Endodermal cell (in vitro differentiated cells): ENCODE results near the gene DCP2. TPM values are rescaled to one million over a fixed set of nuclear protein-coding genes. Genes with fewer than 3 reads are reported as not detected.

Experiments
- DNase-seq: peaks from one replicate; pipeline ENCODE4 v3.0.0-alpha.2; 2017
- H3K27ac ChIP-seq: 2 replicates; pipeline ENCODE4 v1.5.1; 2013; ENCODE audit warnings: mild to moderate bottlenecking, low read depth, low read length, moderate library complexity
- H3K27me3 ChIP-seq: 2 replicates; pipeline ENCODE4 v1.6.1; 2013; ENCODE audit warnings: mild to moderate bottlenecking, low read length, moderate library complexity; ENCODE audit not compliant: insufficient read depth, control insufficient read depth, poor library complexity, severe bottlenecking
- H3K36me3 ChIP-seq: 2 replicates; pipeline ENCODE4 v1.7.0; 2013; ENCODE audit warnings: mild to moderate bottlenecking, low read length, moderate library complexity; ENCODE audit not compliant: control insufficient read depth, insufficient read depth
- H3K4me1 ChIP-seq: one replicate; pipeline ENCODE4 v1.7.0; 2013; ENCODE audit warnings: low read length; ENCODE audit not compliant: control insufficient read depth, insufficient read depth
- H3K4me3 ChIP-seq: 2 replicates; pipeline ENCODE4 v1.5.1; 2013; ENCODE audit warnings: mild to moderate bottlenecking, low read length, moderate library complexity
- H3K9ac ChIP-seq: 2 replicates; pipeline ENCODE4 v1.6.1; 2013; ENCODE audit warnings: mild to moderate bottlenecking, low read length, moderate library complexity; ENCODE audit not compliant: poor library complexity, severe bottlenecking; ENCODE audit errors: extremely low read depth
- H3K9me3 ChIP-seq: 2 replicates; pipeline ENCODE4 v1.6.1; 2013; ENCODE audit warnings: mild to moderate bottlenecking, low read length, moderate library complexity; ENCODE audit not compliant: control insufficient read depth
- H3K27ac Mint-ChIP-seq: 2 replicates; pipeline ENCODE4 v1.8.0; 2020; ENCODE audit warnings: mixed read lengths
- H3K27me3 Mint-ChIP-seq: 2 replicates; pipeline ENCODE4 v1.8.0; 2021; ENCODE audit warnings: mild to moderate bottlenecking, mixed read lengths; ENCODE audit not compliant: insufficient read depth
- H3K36me3 Mint-ChIP-seq: 2 replicates; pipeline ENCODE4 v1.8.0; 2020; ENCODE audit warnings: low read depth, mixed read lengths
- H3K4me1 Mint-ChIP-seq: 2 replicates; pipeline ENCODE4 v1.8.0; 2020; ENCODE audit warnings: mixed read lengths
- H3K4me3 Mint-ChIP-seq: 2 replicates; pipeline ENCODE4 v1.8.0; 2020; ENCODE audit warnings: mild to moderate bottlenecking, moderate library complexity, mixed read lengths
- H3K9me3 Mint-ChIP-seq: 2 replicates; pipeline ENCODE4 v1.8.0; 2020; ENCODE audit warnings: mild to moderate bottlenecking, mixed read lengths
- WGBS, 2 experiments: methylation state at CpG; one replicate each; pipeline versions ENCODE4 v1.1.5 to v1.1.7; 2013; ENCODE audit warnings: missing lambda C conversion rate in 2 of 2, mixed read lengths in 1 of 2; ENCODE audit not compliant: insufficient coverage in 1 of 2, insufficient read length in 1 of 2; 5-methylcytosine and 5-hydroxymethylcytosine counted together
- long read RNA-seq, 4 experiments: library from polyadenylated mRNA in 2 of 4; library from RNA in 1 of 4; library from capped mRNA in 1 of 4; stranded (forward) in 3 of 4; unstranded in 1 of 4; transcript quantifications; one replicate each; pipeline ENCODE4 v2.0.0, GENCODE V29; 2020 to 2021; ENCODE audit warnings: inconsistent platforms in 1 of 4
- polyA plus RNA-seq, 2 experiments: library from polyadenylated mRNA; stranded (reverse); fragments of 50-300 nt; gene quantifications; one replicate each; pipeline ENCODE4 v1.2.3, GENCODE V29; 2013
- total RNA-seq, 2 donors: library from RNA; stranded (reverse); fragmentation: NEBNext Ultra II Directional in 1 of 2; extraction: Animal tissue kit (Norgen Biotek cat#: 25700) in 1 of 2; gene quantifications; 2 replicates in 1 of 2; 3 replicates in 1 of 2; pipeline ENCODE4 v1.2.1, GENCODE V29; 2021
- TF ChIP-seq, protein P1 (sequence below): fragments of 200-600 bp; sonication (generic); conservative IDR thresholded peaks from 2 replicates; pipeline ENCODE4 v1.5.0; 2021; ENCODE audit warnings: antibody characterized with exemption, mild to moderate bottlenecking

The DCP2 gene
- 100 to 1,000 TPM; 152 to 154 TPM for total RNA-seq
- polyA plus RNA-seq (2013, experiment 1 of 2): 29.1 TPM
- 41.9 TPM for polyA plus RNA-seq (2013, experiment 2 of 2)
- long read RNA-seq, experiment 1, partial matches to known transcripts: 1 of 31 reads
- long read RNA-seq, experiment 1, other reads (novel, unspliced or antisense): 30 of 31 reads
- long read RNA-seq, experiment 2, full-length matches to known transcripts: 42 of 106 reads
- long read RNA-seq, experiment 2, partial matches to known transcripts: 4 of 106 reads
- long read RNA-seq, experiment 2, other reads (novel, unspliced or antisense): 60 of 106 reads
- long read RNA-seq, experiment 3, full-length matches to known transcripts: 136 of 207 reads
- long read RNA-seq, experiment 3, partial matches to known transcripts: 23 of 207 reads
- long read RNA-seq, experiment 3, other reads (novel, unspliced or antisense): 48 of 207 reads
- long read RNA-seq, experiment 4, transcript DCP2-203 (2 exons, 852 nt): major isoform, 7 of 51 reads
- long read RNA-seq, experiment 4, transcript DCP2-202 (4 exons, 514 nt): minor isoform, 6 of 51 reads
- long read RNA-seq, experiment 4, partial matches to known transcripts: 17 of 51 reads
- long read RNA-seq, experiment 4, other reads (novel, unspliced or antisense): 21 of 51 reads

DNA sequence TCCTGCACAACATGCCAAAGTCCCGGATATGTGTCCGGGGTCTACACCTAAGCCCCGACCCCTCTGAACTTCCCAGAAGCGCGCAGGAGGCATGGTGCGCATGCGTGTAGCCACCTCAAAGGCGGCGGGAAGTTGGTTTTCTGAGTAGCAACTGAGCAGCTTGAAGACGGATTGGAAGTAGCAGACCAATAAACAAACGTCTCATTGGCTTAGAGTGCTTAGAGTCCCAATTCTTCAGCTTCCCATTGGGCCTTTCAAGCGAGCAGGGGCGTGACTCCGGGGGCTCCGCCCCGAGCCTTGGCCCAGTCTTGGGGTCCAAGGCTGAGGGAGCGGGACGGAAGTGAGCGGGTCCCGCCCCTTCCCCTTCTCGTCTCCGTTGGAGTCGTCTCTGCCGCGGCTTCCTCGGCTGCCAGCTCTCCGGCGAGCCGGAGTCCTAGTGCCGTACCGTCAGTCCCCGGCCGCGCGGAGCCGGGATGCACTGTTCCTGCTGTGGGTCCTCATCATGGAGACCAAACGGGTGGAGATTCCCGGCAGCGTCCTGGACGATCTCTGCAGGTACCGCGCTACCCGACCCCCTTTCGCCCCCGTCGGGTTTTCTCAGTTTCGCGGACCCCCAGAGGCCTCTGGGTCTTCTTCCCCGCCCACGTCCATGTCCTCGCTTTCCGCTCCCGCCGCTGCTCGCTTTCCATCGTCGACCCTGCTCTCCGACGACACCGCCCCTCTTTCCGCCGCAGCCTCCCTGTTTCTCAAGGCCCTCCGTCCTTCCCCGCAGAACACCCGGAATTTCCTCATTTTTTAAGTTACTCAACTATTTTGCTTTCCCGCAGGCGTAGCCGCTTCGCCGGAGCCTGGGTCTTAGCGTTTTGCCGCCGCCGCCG lies at the start of gene DCP2:
TSS of gene DCP2 (plus strand) at position 367 of the 878 bp plus-strand sequence. CDS start at position 503, 136 bp downstream.
- no peaks in the 10 kb centered on the region for H3K9me3 Mint-ChIP-seq
- Histone ChIP-seq H3K36me3 (peaks cover 11% of the 10 kb centered on the region), H3K27ac (peak within 1 kb of the TSS; percentile 88), H3K4me1 (no peaks in the 10 kb centered on the region), H3K4me3 (peak within 1 kb of the TSS; percentile 98), H3K9me3 (no peaks in the 10 kb centered on the region), H3K27me3 (no peaks in the 10 kb centered on the region), H3K9ac (peak within 1 kb of the TSS; percentile 79)
- H3K27ac Mint-ChIP-seq: peak within 1 kb of the TSS; percentile 97
- H3K4me3 Mint-ChIP-seq: peak within 1 kb of the TSS; percentile 94
- H3K36me3 Mint-ChIP-seq: peaks cover 10% of the 10 kb centered on the region
- TF ChIP-seq, protein P1, sequence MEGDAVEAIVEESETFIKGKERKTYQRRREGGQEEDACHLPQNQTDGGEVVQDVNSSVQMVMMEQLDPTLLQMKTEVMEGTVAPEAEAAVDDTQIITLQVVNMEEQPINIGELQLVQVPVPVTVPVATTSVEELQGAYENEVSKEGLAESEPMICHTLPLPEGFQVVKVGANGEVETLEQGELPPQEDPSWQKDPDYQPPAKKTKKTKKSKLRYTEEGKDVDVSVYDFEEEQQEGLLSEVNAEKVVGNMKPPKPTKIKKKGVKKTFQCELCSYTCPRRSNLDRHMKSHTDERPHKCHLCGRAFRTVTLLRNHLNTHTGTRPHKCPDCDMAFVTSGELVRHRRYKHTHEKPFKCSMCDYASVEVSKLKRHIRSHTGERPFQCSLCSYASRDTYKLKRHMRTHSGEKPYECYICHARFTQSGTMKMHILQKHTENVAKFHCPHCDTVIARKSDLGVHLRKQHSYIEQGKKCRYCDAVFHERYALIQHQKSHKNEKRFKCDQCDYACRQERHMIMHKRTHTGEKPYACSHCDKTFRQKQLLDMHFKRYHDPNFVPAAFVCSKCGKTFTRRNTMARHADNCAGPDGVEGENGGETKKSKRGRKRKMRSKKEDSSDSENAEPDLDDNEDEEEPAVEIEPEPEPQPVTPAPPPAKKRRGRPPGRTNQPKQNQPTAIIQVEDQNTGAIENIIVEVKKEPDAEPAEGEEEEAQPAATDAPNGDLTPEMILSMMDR: no peak
- H3K27me3 Mint-ChIP-seq: no peaks in the 10 kb centered on the region
- peak; percentile 99 for DNase-seq
- H3K4me1 Mint-ChIP-seq: peaks cover 17% of the 10 kb centered on the region
- 0% methylated on average over 37 to 75 of the region's 75 CpGs for WGBS, 2 experiments

DNA sequence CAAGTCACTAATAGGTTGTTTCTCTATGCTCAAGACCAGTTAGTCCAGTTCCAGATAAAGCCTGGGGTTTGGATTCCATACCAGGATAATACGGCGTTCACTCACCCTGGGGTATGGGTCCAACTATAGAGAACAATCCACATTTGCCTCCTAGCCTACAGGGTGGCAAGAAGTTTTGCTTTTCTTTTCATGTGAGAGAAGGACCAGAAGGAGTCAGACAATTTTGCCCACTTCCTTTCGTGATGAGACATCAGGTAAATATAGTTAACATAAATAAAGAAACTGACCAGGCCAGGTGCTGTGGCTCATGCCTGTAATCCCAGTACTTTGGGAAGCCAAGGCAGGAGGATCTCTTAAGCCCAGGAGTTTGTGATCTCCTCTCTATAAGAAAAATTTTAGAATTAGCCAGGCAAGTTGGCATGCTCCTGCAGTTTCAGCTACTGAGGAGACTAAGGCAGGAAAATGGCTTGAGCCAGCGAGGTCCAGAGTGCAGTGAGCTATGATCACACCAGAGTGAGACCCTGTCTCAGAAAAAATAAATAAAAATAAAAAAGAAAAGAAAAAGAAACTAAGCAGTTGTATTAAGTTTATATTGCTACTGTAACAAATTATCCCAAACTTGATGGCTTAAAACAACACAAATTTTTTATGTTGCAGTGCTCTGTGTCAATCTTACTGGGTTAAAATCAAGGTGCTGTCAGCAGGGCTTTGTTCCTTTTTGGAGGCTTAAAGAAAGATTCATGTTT lies 47.1 kb upstream of the DCP2 start:
- H3K27me3 ChIP-seq: no peaks in the 10 kb centered on the region
- no peaks in the 10 kb centered on the region for H3K9me3 ChIP-seq
- H3K4me1 ChIP-seq: no peaks in the 10 kb centered on the region
- no peaks in the 10 kb centered on the region for H3K36me3 ChIP-seq
- H3K27ac ChIP-seq: no peak overlapping the region
- Mint-ChIP-seq H3K4me1 (peaks cover 5% of the 10 kb centered on the region), H3K4me3 (no peak overlapping the region), H3K27me3 (no peaks in the 10 kb centered on the region), H3K9me3 (no peaks in the 10 kb centered on the region), H3K27ac (no peak overlapping the region), H3K36me3 (no peaks in the 10 kb centered on the region)
- 92 to 100% methylated on average over 3 to 4 of the region's 4 CpGs for WGBS, 2 experiments
- H3K9ac ChIP-seq: no peak overlapping the region
- TF ChIP-seq, protein P1: no peak
- no peak overlapping the region for H3K4me3 ChIP-seq
- no peak for DNase-seq

DNA sequence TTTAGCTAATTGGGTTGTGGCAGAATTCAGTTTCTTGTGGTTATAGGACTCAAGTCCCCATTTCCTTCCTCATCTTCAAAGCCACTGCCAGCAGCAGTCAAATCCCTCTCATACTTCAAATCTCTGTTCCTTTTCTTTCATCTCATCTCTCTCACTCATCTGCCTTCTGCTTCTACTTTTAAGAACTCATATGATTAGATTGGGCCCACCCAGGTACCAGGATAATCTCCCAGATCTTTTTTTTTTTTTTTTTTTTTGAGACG lies 46.6 kb upstream of the DCP2 start:
- WGBS, 2 experiments: 67% methylated on average over 1 of the region's 1 CpG; no CpG with 5 or more reads in 1 of the 2 experiments
- no peak overlapping the region for H3K4me3 ChIP-seq
- H3K27me3 ChIP-seq: no peaks in the 10 kb centered on the region
- no peaks in the 10 kb centered on the region for H3K36me3 ChIP-seq
- H3K4me1 ChIP-seq: no peaks in the 10 kb centered on the region
- TF ChIP-seq, protein P1: no peak
- Mint-ChIP-seq H3K4me1 (peaks cover 5% of the 10 kb centered on the region), H3K36me3 (no peaks in the 10 kb centered on the region), H3K27me3 (no peaks in the 10 kb centered on the region), H3K4me3 (no peak overlapping the region), H3K9me3 (no peaks in the 10 kb centered on the region), H3K27ac (no peak overlapping the region)
- no peak for DNase-seq
- H3K27ac ChIP-seq: no peak overlapping the region
- H3K9me3 ChIP-seq: no peaks in the 10 kb centered on the region
- no peak overlapping the region for H3K9ac ChIP-seq
